GM18951 (cell line): Measurements from ENCODE around the gene ZNF624.

Experiments
- POLR2A ChIP-seq: IDR thresholded peaks from 4 replicates; pipeline ENCODE4 v1.6.1; 2011; ENCODE audit warnings: mild to moderate bottlenecking; ENCODE audit not compliant: insufficient read length, insufficient read depth; ENCODE audit errors: extremely low read depth
- in situ Hi-C: fragments of 300-500 bp; cut with MboI; formaldehyde crosslinking; loops from one replicate; pipeline ENCODE4 v1.12.0; 2022; ENCODE audit warnings: low sequenced_read_pairs, mixed read lengths, inconsistent platforms; ENCODE audit not compliant: unreplicated experiment

ZNF624 gene

DNA sequence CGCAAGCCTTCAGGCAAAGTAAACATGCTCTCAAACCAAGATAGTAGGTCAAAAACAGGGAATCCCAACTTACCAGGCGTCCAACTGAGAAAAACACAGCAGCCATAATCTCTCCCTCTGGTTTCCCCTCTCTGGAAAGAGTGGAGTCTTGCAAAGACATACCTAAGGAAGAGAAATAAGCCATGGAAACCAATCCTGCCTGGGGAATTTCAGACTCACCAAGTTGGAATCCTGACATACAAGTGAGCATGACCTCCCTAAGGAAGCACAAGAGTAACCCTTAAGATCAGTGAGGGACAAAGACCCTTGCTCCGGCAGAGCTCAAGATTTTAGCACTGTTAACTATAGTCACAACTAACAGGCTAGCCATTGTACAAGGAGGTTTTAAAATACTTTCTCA lies 4.1 kb downstream of the ZNF624 start:
- in situ Hi-C loops: no loop called here
- TF ChIP-seq POLR2A: no peak

DNA sequence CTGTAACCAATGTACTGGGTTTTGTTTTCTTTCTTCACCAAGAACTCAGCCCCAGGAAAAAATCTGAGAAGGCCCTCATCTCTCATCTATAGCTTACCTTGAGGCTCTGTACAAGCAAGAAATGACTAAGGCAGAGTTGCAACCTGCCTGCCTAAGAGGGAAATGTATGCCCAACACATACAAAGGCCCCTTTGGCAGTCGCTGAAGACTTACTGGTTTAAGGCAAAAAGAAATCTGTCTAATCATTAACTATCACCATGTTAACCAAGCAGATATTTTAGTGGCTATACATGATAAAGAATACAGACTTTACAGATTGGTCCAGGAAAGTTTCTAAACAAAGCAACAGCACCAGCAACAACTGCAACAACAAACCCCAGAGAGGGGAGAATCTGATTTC lies 14.2 kb downstream of the ZNF624 start:
- no peak for TF ChIP-seq POLR2A
- in situ Hi-C loops: no loop called here

DNA sequence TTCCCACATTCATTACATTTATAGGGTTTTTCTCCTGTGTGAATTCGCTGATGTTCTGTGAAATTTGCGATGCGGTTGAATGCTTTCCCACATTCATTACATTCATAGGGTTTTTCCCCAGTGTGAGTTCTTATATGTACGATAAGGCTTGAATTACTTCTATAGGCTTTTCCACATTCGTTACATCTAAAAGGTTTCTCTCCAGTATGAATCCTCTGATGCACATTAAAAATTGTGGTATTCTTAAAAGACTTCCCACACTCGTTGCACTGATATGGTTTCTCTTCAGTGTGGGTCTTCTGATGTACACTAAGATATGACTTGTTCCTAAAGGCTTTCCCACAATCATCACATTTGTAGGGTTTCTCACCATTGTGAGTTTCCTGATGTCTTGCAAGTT lies 30.4 kb downstream of the ZNF624 start:
- in situ Hi-C loops: no loop called here
- TF ChIP-seq POLR2A: no peak

DNA sequence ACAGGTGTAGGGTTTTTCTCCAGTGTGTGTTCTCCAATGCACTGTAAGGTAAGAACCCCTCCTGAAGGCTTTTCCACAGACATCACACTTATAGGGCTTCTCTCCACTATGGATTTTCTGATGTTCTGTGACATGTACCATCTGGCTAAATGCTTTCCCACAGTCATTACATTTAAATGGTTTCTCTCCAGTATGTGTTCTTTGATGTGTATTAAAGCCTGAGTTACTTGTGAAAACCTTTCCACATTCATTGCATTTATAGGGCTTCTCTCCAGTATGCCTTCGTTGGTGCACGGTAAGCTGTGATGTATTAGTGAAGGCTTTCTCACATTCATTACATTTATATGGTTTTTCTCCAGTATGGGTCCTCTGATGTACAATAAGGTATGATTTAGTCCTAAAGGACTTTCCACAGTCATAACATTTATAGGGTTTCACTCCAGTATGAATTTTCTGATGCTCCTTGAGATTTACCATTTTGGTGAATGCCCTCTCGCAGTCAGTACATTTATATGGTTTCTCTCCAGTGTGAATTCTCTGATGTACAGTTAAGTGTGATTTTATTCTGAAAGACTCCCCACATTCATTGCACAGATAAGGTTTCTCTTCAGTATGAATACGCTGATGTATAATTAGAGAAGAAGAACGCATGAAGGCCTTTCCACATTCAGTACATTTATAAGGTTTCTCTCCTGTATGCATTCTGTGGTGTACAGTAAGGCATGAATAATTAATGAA lies 30.9 kb downstream of the ZNF624 start:
- in situ Hi-C loops: no loop called here
- no peak for TF ChIP-seq POLR2A

DNA sequence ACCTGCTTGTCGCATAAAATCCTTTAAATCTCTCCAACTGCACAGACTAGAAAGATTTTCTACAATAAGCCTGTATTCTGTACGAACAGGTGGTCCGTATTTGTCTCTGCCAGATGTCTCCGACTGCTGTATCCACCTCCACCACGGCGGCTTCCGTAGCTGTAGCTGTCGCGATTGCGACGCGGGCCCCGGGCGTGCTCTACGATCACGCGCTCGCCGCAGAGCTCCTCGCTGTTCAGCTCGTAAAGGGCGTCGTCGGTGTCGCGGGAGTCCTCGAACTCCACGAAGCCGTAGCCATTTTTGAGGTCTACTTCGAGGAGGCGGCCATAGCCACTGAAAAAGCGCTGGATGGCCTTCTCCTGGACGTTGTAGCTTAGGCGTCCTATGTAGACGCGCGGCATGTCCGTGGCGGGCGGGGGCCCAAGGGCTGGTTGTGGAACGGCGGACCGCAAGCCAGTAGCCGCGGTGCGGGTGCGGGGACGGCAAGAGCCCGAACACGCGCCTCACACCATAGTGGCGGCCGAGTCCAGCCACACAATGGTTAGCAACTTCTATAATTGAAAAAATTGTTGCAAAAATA lies 36.1 kb downstream of the ZNF624 start:
- in situ Hi-C loops: no loop called here
- no peak for TF ChIP-seq POLR2A

DNA sequence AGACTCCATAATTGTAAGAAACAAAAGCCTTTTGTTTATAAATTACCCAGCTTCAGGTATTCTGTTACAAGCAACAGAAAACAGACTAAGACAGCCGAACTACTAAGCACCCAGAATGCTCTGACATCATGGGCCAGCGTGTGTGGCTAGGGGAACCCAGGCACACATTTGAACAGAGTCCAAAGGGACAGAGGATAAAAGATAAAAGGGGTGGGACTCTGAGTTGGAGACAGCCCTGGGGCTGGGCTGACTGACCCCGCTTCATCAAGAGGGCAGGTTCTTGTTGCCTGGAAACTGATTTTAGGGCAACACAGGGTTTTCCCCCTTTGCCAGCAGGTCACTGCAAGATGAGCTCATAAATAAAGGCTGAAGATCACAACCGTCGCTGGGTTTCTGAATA lies 54.1 kb downstream of the ZNF624 start:
- in situ Hi-C loops: no loop called here
- TF ChIP-seq POLR2A: no peak

DNA sequence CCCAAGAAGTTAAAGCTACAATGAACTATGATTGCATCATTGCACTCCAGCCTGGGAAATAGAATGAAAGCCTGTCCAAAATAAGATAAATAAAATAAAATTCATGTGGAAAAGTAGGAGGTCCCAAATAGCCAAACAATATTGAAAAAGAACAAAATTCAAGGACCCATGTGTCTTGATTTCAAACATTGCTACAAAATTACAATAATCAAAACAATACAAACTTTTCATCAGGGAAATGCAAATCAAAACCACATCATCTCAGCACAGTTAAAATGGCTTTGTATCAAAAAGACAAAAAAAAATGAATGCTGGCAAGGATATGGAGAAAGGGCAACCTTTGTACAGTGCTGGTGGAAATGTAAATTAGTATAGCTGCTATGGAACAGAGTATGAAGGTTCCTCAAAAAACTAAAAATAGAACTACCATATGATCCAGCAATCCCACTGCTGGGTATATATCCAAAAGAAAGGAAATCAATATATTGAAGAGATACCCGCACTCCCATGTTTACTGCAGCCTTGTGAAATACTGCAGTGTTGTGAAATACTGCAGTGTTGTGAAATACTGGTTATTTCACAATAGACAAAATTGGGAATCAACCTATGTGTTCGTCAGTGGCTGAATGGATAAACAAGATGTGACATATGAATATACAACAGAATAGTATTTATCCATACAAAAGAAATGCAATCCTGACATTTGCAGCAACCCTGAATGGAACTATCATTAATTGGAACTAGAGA lies 60.1 kb downstream of the ZNF624 start:
- in situ Hi-C loops: no loop called here

DNA sequence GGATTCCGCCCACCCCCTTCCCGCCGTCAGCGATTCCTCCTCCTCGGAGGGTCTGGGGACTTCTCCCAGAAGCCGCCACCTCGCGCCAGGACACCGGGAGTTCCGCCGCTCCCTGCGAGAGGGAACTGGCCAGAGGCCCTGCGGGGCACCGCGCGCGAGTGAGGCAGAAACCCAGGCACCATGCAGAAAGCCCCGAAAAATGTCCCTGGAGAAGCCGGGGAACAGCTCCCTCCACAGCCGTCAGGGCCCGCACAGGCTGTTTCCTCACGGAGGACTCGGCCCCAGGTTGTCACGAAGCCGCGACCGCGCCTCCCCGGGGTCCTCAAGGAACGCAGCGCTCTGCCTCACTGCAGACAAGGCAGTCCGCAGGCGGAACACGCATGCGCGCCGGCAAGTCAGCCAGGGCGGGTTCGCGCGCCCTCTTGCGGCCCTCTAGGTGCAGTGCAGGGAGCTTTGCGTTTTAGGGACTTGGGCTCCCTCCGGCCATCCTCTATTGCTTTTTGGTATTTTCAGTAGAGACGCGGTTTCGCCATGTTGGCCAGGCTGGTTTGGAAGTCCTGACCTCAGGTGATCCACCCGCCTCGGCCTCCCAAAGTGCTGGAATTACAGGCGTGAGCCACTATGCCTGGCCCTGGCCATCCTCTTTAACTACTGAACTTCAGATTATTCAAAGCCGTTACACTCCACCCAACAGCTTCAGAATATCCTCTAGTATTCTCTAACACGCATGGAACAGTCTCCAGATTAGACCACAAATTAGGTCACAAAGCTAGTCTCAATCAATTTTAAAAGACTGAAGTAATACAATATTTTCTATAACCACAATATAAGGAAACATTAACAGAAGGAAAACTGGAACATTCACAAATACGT lies 64.3 kb downstream of the ZNF624 start:
- in situ Hi-C loops: no loop called here
- TF ChIP-seq POLR2A: no peak

More for the DNA sequence above, 60.1 kb downstream of the ZNF624 start:
- no peak for TF ChIP-seq POLR2A

DNA sequence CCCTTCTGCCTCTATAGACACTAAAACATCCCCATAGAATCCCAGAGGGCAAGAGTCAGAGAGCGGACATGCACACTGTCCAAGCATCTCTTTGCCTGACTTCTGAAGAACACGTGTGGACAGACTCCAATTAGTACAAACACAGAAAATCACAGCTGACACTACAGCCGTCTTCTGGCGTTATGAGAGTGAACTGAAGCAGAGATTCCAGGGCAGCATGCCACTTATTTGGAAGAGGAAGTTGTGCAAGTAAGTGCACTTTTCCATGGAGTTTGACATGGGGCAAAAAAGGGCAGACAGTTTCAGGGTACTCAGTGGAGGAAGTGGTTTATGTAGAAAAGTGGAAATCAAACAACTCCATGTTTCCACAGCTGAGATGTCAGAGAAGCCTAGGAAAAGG lies 67.9 kb downstream of the ZNF624 start:
- in situ Hi-C loops: no loop called here
- TF ChIP-seq POLR2A: no peak

DNA sequence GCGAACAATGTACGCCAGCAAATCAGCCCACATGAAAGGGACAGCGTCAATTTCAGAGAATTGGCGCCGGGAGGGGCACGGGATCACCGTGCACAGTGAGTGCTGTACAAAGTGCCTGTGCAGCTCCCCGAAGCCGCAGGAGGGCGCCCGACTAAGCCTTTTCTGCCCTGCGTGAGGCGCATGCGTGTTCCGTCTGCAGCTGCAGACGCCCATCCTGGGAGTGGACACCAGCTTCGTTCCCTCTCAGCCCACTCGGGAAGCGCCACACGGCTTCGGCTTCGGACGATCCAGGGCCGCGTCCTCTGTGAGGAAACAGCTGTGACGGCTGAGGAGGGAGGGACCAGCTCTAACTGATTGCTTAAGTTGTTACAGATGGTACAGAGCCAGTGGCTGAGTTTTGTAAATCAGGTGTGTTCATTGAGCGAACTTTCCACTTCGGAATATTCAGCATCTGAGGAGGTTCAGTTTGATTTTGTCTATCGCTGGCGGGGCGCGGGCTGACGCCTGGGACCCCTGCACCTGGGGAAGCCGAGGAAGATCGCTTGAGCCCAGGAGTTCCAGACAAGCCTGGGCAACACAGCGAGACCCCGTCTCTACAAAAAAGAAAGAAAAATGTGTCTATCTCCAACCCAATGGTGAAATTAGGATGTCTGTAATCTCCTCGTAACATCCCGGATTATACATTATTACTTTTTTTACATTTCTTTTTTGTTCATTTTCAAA lies 69.2 kb downstream of the ZNF624 start:
- in situ Hi-C loops: no loop called here
- TF ChIP-seq POLR2A: no peak

DNA sequence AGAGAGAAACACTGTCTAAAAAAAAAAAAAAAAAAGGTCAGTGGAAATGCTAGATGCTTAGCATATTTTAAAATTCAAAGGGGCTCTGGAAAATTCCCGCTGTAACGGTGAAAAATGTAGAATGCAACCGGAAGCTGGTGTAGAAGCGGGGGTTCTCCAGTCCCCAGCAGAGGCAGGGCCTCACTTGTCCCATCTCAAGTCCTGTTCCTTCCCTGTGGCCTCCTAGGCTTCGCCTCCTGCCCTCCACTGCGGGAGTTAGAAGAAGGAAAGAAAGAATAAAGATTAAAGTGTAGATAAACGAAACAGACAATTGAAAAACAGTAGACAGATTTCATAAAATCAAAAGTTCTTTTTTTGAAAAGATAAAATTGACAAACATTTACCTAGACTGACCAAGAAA lies 69.9 kb downstream of the ZNF624 start:
- in situ Hi-C loops: no loop called here
- no peak for TF ChIP-seq POLR2A

DNA sequence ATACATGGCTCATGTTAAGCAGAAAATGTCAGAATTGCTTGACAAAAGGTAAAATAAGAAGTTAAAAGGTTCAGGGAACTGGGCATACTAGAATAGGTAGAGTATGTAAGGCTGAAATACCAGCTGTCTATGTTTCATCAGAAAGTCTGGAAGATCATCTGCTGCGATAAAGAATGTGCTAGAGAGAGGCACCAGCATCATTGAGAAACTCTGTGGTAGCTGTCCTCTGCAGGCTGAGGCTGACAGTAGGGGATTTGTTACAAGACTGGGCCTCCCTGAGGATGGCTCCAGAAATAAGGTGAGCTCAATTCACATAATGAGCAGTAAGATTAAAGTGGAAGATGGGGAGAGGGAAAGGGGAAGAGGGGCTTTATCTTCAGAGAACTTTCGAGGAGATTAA lies 80.2 kb downstream of the ZNF624 start:
- no peak for TF ChIP-seq POLR2A
- in situ Hi-C loops: no loop called here
